DMS79 treated with DMSO at 0.1 percent for 48 hours (cell line): ENCODE results near the gene LTF.
"Not testable (repeated sequence)": the region's sequence is repeated elsewhere in the genome, so short reads cannot be mapped to it uniquely, and the experiment has no call there.

Experiments used
- DNase-seq: peaks from one replicate; lab custom pipeline; 2025; lab: John Stamatoyannopoulos, UW

Gene LTF

DNA sequence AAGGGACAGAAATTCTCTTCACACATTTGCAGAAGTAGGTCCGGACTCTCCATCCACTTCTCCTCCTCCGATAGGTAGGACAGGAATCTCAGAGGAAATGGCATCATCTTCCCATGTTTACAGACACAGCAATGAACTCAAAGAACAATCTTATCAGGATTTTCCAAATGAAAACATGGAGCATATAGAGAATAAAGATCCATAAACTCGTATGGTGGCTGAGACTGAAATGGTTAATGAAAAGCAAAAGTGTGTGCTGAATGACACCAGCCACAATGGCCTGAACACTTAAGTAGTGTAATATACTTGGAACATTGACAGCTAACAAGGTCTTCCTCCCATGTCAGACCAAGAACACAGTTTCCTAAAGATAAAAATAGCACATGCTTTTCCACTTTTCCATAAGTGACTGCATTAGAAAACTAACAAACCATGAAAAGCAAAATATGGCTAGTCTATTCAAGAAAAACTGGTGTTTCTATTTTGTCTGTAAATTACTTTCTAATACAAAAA lies 51.9 kb downstream of the LTF start:
- no peak for DNase-seq

DNA sequence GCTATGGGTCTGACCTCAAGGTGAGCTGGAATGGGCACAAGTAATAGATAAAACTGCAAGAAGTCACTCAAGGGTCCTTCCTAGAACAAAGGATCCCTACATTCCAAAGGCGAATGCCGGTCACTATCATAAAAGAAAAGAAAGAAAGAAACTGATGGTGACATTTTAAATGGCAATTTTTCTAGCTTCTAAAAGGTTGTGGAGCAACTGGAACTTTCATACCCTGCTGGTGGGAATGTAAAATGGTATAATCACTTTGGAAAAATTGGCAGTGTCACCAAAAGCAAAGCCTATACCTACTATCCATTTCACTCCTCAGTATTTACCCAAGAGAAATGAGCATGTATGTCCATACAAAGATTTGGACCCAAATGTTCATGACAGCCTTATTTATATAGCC lies 53.4 kb downstream of the LTF start:
- no peak for DNase-seq

DNA sequence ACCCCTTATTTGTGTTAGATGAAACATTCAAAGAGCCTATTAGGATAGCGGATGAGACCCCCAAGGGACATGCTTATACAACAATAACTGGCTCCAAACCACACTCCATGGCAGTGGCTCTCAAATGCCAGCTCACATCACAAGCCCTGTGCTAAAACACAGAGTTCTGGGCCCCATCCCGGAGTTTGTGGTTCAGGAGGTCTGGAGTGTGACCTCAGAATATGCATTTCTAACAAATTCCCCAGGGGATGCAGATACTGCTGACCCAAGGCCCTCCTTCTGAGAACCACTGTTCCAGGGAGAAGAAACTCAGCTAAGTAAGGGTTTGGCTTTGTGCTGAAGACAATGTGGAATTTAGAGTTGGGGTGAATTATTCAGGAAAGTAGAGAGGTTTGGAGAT lies 54.0 kb downstream of the LTF start:
- no peak for DNase-seq

DNA sequence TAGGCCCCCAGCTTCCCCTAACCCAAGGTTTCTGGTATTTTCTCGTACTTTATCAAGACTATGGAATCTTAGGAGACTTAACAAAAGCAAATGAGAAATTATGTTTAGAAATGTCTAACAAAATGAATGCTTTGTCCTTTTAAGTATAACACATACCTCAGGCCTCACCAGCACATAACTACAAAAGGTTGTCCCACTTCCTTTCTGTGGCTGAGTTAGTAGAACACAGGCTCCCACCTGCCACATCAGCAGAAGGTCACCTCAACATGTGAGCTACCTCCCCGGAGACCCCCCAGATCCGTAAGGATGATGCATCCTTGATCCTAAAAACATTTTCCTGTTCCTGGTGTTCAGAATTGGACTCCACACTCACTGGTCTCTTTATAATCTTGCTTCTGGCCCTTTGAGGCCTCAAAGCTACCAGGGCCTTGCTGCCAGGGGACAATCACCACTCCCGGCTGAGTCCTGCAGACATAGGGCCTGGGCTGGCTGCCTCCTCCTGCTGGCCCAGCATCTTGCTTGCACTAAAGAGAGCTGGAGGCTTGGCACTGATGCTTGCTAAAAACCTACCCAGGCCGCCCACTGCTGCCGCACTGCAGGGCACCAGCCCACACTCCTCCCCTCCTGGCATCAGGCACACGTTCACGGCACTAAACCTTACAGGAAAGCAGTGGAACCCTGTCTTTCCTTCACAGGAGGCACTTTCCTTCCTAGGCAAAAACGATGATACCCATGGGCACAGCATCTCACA lies 54.8 kb downstream of the LTF start:
- DNase-seq, result no peak

DNA sequence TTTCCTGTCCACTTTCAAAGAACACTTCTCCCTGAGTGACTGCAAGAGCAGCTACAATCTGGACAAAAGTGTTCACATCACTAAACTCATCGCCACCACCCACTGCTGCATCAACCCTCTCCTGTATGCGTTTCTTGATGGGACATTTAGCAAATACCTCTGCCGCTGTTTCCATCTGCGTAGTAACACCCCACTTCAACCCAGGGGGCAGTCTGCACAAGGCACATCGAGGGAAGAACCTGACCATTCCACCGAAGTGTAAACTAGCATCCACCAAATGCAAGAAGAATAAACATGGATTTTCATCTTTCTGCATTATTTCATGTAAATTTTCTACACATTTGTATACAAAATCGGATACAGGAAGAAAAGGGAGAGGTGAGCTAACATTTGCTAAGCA lies 55.9 kb downstream of the LTF start:
- no peak for DNase-seq

DNA sequence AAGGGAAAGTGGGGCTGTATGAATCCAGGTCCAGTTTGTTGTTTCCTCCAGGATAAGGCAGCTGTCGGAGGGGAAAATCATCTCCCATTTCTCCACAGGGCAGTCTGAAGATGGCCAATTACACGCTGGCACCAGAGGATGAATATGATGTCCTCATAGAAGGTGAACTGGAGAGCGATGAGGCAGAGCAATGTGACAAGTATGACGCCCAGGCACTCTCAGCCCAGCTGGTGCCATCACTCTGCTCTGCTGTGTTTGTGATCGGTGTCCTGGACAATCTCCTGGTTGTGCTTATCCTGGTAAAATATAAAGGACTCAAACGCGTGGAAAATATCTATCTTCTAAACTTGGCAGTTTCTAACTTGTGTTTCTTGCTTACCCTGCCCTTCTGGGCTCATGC lies 56.7 kb downstream of the LTF start:
- no peak for DNase-seq

DNA sequence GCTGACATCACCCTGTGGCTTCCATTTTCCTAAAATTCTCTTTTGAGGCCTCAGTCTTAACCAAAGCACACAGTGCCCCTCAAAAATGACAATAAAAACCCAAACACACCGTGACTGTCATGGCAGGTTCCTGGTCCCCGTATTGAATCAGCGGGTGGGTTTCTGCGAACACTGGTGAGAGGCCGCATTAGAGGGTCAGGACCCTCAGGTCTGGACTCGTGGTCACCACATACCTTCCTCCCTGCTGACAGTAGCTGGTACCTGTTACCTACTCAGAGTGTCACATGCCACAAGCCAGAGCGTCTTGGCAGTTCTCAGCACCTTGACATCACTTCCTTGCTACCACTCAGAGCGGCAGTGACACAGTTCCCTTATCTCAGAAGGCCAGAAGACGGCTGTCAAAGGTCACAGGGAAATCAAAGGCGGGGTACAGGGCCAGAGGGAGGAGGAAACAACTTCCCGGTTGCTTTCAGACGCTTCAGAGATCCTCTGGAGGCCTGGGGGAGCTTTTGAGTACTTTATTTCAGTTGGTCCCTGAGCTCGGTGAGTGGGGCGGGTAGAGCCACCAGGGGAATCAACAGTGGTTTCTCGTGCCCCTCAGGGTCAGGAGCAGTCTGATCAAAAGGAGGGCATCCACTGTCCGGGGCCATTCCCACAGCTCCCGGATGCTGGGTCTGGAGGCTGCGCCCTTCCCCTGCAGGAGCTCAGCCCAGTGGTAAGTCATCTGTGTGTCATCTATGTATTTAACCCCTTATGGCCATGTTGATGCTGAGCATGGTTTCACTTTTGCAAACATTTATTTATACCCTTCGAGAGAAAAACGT lies 57.7 kb downstream of the LTF start, which contains the start of the genes CCR5AS and CCRL2:
Gene CCR5AS (minus strand): TSS at position 279 of the 824 bp plus-strand sequence.
Gene CCRL2 (plus strand): TSS at position 472 of the 824 bp plus-strand sequence. CDS start 821 bp downstream, outside the sequence.
- no peak for DNase-seq

DNA sequence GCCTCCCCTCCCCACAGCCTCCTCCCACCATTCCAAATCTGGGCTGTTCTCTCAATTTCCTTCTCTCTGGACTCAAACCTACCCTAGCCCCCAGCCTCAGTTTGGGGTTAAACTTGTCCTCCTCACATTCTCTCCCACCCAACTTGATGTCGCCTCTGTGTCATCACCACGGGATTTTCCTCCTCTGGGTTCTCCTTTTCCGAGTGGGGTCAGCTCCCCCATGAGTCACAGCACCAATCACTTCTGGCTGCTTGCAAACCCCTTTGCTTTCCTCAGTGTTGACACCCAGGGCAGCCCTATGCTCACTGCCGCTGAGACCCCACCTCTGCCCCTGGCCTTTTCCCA lies 58.3 kb downstream of the LTF start:
- no peak for DNase-seq

DNA sequence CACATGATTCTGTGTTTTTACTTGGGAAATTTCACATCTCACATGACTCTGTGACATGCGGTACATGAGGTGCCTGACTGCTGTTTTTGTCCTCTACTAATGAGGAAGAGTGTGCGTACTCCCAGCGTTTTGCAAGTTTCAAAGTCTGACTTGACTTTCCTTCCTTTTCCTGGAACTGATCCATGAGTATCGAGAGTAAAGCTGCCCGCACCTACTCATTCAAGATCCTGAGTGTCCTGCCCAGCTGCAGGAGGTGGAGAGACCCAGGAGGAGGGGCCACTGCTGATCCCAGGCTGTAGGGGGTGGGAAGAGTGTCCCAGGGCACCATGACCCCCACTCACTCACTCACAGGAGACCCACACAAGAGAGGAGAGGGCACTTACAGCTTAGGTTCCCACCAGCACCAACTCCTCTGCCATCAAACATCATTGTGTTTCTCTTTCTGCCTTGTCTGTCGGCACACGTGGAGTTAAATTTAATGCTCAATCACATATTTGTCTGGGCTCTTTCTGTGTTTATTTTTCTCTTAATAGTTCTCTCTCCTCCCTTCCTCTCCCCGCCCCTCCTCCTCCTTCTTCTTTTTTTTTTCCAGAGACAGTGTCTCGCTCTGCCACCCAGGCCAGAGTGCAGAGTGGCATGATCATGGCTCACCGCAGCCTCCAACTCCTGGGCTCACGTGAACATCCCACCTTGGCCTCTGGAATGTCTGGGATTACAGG lies 59.2 kb downstream of the LTF start:
- no peak for DNase-seq

DNA sequence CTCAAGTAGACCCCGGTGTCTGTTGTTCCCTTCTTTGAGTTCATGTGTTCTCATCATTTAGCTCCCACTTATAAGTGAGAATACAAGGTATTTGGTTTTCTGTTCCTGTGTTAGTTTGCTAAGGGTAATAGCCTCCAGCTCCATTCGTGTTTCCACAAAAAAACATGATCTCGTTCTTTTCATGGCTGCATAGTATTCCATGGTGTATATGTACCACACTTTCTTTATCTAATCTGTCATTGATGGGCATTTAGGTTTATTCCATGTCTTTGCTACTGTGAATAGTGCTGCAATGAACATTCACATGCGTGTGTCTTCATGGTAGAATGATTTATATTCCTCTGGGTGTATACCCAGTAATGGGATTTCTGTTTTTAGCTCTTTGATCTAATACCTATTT lies 61.8 kb downstream of the LTF start:
- not testable (repeated sequence) for DNase-seq

DNA sequence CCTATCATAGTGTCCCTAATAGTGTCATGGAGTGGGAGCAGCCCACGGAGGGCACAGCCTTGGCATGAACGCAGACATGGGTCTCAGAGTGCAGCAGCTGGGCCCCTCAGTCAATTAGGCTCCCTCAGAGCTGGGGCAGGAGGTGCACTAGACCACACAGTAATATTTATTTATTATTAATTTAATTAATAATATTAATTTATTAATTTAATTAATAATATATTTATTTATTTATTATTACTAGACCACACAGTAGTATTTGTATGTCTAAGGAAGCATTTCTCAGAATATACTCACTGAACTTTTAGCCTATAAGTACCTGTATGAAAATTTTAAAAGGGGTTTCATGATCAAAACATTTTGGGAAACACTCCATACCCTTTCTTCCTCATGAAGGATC lies 63.1 kb downstream of the LTF start:
- no peak for DNase-seq

DNA sequence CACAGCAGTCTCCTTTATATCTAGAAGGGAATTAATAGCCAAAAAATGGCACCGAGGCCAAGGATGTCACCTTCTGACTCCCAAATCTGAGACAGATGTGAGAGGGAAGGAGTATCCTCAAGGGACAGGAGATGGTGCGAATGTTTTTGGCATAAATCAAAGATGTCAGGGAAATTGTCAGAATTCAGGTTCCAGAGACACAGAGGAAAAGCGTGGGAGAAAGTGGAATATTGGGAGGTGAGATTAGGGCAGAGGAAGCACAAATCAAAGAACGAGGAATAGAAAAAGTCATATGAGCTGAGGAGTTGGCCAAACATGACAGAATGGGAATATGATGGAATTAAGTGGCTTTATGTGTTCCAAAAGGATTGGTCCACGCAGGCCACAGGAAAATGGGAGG lies 63.9 kb downstream of the LTF start:
- no peak for DNase-seq

DNA sequence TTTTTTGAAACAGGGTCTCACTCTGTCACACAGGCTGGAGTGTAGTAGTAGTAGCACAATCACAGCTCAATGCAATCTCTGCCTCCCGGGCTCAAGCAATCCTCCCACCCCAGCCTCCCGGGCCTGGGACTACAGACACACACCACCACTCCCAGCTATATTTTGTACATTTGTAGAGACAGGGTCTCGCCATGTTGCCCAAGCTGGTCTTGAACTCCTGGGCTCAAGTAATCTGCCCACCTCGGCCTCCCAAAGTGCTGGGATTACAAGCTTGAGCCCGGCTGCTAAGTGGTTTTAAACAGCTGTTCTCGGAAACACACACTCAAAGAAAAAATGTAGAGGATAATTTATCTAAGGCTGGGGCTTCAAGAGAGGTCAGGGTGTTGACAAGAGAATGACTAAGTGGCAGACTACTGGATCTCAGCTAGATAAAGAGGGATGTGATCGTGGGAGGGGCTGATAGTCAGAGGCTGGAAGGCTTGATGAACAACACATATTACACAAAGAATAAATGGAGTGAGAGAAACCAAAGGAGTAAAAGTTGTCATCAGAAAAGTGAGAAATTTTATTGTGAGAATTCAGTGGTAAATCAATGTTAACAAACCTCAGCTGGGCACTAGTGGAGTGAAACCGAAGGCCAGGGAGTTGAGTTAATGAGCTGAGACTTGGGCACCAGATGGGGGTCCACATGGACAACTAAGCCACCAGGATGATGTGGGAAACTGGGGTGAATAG lies 64.5 kb downstream of the LTF start:
- DNase-seq, result no peak

DNA sequence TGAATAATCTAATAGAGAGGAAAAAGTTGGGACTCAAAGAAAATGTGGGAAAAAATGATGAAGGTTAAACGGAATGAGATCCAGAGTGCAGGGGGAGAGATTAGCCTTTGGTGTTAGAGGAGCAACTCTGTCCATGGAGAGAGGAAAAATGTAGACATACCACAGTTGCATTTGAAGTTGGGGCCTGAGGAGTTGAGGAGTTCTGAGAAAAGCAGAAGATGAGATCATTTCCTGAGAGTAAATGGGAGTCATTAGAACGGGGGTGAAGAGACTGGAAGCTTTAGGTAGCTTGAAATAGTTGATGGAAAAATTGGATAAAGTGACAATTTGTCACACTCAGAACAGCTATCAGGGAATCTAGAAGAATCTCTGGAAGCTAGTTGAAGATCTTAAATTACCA lies 65.1 kb downstream of the LTF start:
- DNase-seq, result no peak

DNA sequence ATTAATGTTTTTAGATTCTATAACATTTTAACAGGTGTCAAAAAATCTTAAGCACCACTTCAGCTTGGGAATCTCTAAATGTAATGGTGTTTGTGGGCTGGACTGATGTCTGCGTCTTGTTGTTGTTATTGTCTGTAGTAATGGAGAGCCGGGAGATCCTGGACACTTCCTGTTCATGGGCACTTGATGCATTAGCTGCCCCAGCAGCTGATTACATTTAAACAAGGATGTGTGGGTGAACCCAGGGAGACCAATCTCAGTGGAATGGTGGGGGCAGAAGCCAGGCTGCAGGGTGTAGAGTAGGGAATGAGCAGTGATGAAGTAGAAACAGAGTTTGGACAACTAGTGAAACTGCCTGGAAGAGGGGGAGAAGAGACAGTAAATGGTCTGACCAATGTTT lies 65.6 kb downstream of the LTF start:
- DNase-seq, result no peak

DNA sequence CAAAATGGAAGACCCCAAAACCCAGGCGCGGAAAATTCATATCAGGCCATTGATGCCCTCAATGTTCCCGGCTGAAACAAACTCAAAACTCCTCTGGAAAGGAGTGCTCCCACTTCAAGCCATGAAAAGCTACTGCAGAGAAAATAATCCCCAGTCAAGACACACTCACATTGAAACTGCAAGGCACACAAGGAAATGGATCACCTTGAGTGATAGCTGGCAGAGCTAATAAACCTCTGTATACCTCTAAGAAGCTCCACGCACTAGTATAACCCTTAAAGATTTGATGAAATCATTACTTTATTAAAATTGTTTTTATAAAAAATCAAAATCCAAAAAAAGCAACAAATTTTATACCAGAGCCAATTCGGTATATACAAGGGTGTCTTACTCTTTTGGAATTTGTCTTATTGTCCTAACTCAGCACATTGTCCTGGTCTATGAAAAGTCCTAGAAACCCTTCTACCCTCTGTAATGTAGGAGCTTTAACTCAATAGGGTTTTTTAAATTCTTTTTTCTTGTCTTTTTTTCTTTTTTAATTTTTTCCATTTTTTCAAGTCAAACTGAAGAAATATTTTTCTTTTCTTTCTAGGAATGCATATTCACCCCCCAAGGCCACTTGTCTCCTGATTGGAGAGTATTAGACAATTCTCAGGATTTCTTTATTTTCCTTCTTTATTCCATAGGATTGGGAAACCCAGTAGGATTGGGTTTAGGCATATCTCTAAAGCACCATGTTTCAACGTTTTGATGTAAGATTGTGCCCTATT lies 66.3 kb downstream of the LTF start:
- no peak for DNase-seq

DNA sequence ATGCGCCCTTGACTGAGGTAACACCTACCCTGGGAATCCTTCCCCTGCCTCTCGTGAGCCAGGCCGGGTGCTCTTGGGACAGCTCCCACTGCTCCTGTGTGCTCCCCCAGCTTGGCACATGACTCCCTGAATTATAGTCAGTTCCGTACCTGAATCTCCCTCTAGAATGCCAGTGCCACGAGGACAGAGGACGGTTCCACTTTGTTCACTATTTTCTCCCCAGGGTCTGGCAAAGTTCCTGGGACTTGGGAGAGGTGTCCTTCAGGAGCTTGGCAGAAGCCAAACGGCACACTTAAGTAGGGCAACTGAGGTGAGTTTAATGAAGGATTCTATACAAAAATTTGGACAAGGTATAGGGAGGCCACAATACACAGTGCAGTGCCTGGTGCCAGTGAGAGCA lies 67.6 kb downstream of the LTF start:
- DNase-seq, result no peak

DNA sequence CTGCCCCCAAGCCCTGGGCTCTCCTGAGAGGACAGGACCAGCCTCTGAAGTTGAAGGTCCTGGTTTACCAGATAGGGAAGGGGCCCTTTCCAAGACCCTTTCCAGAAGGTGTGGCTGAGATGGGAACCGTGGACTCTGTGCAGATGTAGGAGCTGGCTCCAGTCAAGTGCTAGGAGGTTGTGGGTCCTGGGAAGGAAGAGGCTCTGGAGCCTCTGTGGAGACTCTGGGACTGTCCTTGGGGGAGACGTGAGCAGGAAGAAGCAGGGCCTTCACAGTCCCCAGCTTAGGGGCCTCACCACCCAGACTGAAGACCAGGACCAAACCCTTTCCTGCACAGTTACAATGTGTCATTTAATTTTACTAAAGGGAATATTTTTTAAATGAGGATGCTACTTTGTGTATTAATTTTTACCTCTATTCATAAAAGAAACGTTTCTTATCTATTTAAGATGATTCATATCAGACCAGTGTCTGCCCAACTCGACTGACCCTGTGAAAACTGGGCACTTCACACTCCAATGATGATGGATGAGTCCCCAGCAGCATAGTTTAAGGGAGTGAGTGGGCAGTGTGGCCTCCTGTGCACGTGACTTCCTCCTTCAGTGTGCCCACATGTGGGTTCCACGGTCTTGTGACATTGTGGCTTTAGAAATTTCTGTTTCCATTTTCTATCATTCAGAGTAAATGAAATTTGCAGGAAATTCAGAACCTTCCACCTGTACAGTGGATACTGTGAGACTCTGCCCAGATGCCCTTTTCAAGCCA lies 68.8 kb downstream of the LTF start:
- DNase-seq, result no peak

DNA sequence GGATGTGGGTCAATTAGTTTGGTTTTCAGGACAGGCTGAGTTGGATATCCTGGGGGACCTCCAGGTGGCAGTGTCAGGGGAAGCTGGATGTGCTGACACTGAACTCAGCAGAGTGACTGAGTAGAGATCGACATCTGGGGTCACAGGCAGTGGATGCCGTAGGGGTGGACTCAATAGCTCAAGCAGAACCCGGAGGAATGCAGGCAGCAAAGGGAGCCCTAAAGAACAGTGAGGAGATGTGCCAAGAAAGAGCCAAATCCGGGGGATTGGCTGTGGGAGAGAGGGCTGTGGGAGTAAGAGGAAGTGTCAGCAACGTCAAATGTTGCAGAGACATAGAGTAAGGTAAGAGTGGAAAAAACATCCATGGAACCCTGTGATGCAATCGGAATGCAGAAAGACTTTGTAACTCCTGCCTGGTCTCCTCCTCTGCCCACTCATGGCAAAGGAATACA lies 69.5 kb downstream of the LTF start:
- no peak for DNase-seq
